T-helper 2 cell (primary cell): ENCODE data around the gene RSPO1.

Experiments
- DNase-seq, 5 experiments: peaks; one replicate each; pipeline versions ENCODE4 v3.0.0 to v3.0.0-alpha.2; 2012 to 2022

The RSPO1 gene

DNA sequence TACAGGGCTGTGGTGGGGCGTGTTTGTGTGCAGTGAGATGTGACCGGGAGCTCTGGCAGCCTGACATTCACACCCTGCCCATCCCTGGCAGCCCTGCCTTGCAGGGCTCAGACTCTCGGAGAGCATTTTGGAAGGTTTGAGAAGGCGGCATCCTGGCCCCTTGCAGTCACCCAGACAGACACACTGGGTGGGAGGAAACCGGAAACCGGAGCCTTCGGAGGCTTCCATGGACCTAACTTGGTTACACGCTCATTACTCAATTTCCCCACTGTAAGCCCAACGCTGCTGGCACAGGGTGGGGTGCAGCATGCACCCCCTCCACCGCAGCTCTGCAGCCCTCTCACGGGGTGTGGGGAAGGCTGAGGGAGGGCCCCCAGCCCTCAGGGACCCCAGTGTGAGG, 22.2 kb upstream of the RSPO1 start:
- no peak for DNase-seq

- no peak for DNase-seq
Observed at GRCh38 chr1:37656026-37656425, 21.3 kb upstream of the RSPO1 start.

DNA sequence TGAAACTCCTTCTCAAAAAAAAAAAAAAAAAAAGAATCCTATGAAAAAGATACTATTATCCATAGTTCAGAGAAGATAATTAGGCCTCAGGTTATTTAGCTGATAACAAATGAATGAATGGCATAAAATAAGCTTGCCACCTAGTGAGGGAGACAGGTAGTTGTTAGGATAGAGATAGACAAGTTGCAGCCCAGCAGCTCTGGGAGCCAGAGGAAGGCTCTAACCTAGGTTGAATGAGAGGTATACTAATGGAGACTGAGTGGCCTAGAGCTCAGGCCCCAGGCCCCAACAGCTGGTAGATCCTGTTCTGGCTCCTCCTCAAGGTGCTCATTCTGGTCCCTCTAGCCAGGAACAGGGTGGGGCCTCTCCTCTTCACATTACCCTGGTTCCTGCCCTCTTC, 20.6 kb upstream of the RSPO1 start:
- no peak for DNase-seq

- DNase-seq = no peak
Observed at GRCh38 chr1:37653906-37654305, 19.2 kb upstream of the RSPO1 start.

GRCh38 chr1:37652976-37653375, 18.3 kb upstream of the RSPO1 start:
- DNase-seq = no peak

GRCh38 chr1:37651803-37652202, 17.1 kb upstream of the RSPO1 start:
- DNase-seq = no peak

GRCh38 chr1:37650721-37651120, 16.0 kb upstream of the RSPO1 start:
- no peak for DNase-seq

DNA sequence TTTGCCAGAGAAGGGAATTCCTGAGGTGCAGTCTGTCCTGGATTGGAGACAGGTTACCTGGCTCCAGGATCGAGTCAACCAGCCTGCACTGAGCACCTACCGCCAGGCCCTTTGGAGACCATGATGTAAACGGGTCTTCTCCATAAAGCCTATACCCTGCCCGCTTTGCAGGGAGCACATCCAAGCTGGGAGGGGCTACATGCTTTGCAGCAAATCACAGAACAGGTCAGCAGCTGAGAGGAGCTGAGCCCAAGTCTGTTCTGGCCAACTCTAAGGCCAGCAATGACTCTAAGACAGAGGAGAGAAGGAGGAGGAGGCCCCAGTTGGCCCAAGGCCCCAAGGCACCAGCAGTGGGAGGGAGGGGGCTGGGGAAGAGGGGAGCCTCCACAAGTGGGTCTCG, 15.5 kb upstream of the RSPO1 start:
- no peak for DNase-seq

- no peak for DNase-seq
Observed at GRCh38 chr1:37647281-37647680, 12.6 kb upstream of the RSPO1 start.

GRCh38 chr1:37641059-37641458, 6.4 kb upstream of the RSPO1 start:
- no peak for DNase-seq

GRCh38 chr1:37636435-37636834, 1.7 kb upstream of the RSPO1 start:
- DNase-seq = no peak

DNA sequence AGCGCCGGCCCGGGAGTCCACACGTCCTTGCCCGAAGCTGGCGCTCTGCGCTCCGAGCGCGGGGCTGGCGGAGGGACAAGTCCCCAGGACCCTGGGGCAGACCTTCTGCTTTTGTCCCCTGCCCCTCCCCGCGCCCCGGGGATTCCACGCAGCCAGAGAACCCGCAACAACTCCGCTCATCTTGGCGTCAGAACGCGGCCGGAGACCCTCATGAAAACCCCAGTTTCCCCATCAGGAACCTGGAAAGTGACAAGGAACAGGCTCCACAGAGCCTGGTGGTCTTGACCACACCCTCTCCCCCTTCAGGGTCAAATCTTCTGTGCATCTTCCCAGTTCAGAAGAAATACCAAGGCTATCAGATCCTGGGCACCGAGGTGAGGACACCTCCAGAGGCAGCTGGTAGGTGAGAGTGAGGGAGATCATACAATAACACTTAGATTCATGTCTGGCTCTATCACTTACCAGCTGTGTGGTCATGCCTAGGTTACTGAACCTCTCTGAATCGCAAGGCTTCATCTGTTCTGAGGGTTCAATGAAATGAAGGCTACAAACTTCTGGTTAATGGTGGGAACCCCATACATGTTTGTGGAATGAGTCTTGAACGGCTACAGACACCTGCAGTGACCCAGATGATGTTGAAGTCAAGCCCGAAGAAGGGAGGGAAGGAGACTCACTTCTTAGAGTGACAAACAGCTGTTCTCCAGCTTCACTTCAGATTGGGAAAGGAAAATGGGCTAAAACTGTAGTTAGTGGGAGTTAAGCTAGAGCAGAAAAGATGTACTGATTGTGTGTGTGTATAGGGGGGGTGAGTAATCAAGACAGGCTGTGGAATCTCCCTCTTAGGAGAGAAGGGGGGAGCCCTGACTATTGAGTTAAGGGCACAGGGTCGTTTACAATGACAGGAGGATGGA, 555 bp upstream of the RSPO1 start:
- no peak for DNase-seq

DNA sequence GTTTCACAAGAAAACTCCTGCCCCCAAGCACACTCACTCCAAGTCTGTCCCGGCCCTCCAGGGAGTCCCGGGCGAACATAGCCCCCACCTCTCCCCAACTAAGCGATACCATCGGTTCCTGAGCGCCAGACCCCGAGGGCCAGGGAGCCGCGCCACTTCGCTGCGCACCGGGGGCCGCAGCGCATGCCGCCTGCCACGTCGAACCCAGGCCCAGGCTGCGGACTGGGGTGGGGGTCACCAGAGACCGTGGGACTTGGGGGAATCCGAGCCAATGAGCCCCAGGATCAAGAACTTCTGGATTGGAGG, 801 bp downstream of the RSPO1 start:
- no peak for DNase-seq

DNA sequence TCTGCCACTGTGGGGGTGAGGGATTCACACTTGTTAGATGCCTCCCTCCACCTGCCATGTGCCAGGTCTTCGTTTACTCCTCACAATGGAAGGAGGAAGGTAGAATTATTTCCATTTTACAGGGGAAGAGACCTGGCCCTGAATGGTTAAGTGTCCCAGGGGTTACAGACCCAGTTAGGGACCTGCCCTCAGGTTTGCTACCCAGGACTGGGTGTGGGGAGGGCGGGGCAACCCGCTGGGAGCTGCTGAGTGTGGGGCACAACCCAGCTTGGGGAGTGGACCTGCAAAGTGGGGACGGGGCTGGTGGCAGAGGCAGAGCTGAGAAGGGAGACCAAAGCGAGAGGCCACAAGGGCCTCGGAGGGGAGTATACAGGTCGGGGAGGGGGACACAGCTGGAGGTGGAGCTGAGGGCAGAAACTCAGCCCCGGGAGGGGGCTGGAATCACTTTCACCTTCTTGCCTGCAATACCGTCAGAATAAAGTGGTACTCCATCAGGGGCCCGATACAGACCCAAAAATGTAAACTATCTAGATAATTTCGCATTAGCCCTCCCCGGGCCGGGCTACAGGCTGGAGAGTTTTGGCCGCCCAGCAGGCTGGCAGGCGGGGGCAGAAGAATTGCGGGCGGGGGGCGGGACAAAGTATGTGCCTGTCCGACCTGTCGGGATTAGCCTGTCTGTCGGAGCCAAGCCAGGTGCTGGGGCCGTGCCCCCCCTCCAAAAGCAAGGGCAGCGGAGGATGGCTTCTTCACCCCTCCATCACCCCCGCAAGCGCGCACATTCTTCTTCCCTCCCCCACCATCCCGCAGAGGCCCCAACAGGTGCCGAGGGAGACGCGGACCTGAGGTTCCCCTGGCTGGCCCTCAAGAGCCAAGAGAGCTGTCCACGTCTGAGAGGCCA, 1.4 kb downstream of the RSPO1 start:
- no peak for DNase-seq

- no peak for DNase-seq
Observed at GRCh38 chr1:37631036-37631435, 3.7 kb downstream of the RSPO1 start.

GRCh38 chr1:37630426-37631028, 4.2 kb downstream of the RSPO1 start:
- no peak for DNase-seq

DNA sequence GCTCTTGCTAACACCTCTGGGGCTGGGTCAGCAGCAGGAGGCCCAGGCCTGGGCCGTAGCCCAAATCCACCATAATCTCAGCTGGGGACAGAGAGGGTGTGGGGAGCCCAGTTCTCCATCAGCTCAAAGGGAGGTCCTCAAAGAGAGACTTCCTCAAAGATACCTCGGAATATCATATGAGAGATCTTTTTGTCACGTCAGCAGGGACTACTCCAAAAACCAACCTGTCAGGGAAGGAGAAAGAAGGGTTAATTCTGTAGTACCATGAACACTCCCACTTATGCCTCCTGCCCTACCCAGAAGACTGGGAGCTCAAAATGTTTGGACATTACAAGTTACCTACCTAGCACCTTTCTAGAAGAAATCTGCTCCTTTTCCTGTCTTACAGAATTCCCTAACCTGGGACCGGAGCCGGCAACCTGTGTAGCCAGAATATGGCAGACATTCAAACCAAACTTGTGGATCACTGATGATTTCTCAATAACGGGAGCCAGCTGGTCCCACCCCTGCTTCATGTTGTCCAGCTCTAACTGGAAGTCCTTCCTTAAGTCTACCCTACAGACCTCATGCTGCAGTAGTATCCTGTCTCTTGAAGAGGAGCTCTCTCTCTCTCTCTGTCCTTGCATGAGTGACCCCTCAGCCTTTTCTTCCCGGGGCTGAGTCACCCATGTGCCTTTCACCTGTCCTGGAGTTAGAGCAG, 4.8 kb downstream of the RSPO1 start:
- no peak for DNase-seq

DNA sequence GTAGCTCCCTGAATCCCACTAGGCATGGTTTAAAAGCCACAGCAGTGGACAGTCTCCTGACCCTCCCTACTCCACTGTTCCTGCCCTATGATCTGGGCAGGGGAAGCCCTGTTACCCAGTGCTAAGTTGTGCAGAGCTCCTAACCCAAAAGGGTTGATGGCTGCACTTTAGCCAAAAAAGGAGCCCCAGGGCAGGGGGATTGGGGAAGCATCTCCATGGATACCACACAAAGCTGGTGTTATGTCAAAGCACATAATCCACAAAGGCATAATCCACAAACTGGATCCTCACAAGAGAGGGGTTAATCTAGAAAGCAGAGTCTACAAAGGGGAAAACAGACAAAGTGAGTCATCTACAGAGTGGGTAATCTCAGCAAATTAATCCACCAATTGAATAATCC, 5.7 kb downstream of the RSPO1 start:
- no peak for DNase-seq

GRCh38 chr1:37628026-37628556, 6.6 kb downstream of the RSPO1 start:
- DNase-seq = no peak

GRCh38 chr1:37622131-37622530, 12.6 kb downstream of the RSPO1 start:
- peak in 1 of 5 experiments; percentile 5 for DNase-seq

DNA sequence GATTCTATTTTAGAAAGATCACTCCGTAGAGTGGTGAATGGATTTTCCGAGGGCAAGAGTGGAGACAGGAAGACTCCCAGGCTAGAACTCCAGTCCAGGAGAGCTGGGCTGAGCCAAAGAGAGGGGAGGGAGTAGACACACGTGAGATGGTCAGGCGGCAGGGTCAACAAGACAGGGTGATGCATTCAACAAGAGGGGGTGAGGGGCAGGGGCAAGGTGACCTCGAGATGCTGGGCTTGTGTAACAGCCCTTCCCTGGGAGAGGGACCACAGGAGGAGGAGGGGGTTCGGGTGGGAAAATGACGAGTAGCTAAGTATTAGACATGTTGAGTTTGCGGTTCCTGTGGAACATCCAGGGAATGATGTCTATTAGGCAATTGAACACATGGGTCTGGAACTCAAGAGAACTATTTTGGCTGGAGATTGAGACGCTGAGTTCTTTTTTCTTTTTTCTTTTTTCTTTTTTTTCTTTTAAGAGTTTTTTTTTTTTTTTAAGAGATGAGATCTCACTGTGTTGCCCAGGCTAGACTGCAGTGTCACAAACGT, 13.3 kb downstream of the RSPO1 start:
- DNase-seq = no peak

DNA sequence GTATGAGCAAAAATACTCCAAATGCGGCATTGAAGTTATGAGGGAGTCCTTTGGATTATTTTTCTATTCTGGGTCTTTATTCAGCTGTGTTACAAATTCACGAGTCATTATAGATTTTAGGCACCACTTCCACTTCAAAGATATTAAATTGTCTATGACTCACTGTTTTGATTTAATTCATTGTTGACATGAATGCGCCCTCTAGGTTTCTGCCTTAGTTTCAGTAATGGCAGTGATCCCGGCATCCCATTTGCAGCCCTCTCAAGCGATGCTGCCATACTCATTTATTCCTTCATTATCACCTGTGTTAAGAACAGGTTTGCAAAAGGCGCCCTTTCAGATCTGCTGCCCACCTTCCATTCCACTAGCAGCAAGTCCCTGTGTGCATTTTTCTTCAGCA, 14.0 kb downstream of the RSPO1 start:
- no peak for DNase-seq
